Measurements from ENCODE around the gene CBL. TPM values are rescaled to one million over a fixed set of nuclear protein-coding genes. Genes with fewer than 3 reads are reported as not detected.

CBL gene
- 6.5 and 7.5 TPM in 2 replicates for total RNA-seq

GRCh38 chr11:119205574-119206510, at the start of gene CBL:
Gene CBL (plus strand): TSS chr11:119206339. CDS start chr11:119206418, 79 bp downstream.

GRCh38 chr11:119168471-119169281, 37.5 kb upstream of the CBL start, which contains the start of gene NLRX1:
Gene NLRX1 (plus strand): TSS chr11:119168725. CDS start chr11:119171404, 2,679 bp downstream.

GRCh38 chr11:119316729-119317591, 110.8 kb downstream of the CBL start, which contains the start of gene MCAM:
Gene MCAM (minus strand): TSS chr11:119317130. CDS start chr11:119317101, 29 bp downstream.

GRCh38 chr11:119334174-119334930, 128.2 kb downstream of the CBL start, which contains the start of gene RNF26:
Gene RNF26 (plus strand): TSS chr11:119334527. CDS start chr11:119335123, 596 bp downstream.

GRCh38 chr11:119340335-119341221, 134.4 kb downstream of the CBL start, which contains the start of gene C1QTNF5:
Gene C1QTNF5 (minus strand): TSS chr11:119340883. CDS start chr11:119340397, 486 bp downstream.

GRCh38 chr11:119346605-119347004, 140.5 kb downstream of the CBL start, which contains the start of gene MFRP:
Gene MFRP (minus strand): TSS chr11:119346705. CDS start chr11:119346513, 192 bp downstream.

Other genes with a start within 250 kb of the CBL start
- not detected in 2 replicates for gene FOXR1, start 234.6 kb upstream of the CBL start, total RNA-seq
- gene CENATAC, start 208.2 kb upstream of the CBL start, total RNA-seq = 6.3 and 6.8 TPM in 2 replicates
- gene RPS25, start 188.0 kb upstream of the CBL start, total RNA-seq = 1,512 and 1,580 TPM in 2 replicates
- 47.6 and 56.7 TPM in 2 replicates for gene TRAPPC4, start 187.6 kb upstream of the CBL start, total RNA-seq
- 6.6 and 10.5 TPM in 2 replicates for gene SLC37A4, start 175.5 kb upstream of the CBL start, total RNA-seq
- gene HYOU1, start 149.1 kb upstream of the CBL start, total RNA-seq = 119 and 147 TPM in 2 replicates
- gene VPS11, start 138.5 kb upstream of the CBL start, total RNA-seq = 16.8 and 26.4 TPM in 2 replicates
- 3.4 and 22.4 TPM in 2 replicates for gene HMBS, start 121.5 kb upstream of the CBL start, total RNA-seq
- gene DPAGT1, start 104.5 kb upstream of the CBL start, total RNA-seq = 16.4 and 23.2 TPM in 2 replicates
- gene C2CD2L, start 99.0 kb upstream of the CBL start, total RNA-seq = 3.4 TPM in 2 replicates
- 6.9 and 16.5 TPM in 2 replicates for gene HINFP, start 84.8 kb upstream of the CBL start, total RNA-seq
- under 0.01 TPM in 1 of 2 replicates, not detected in the other for gene ABCG4, start 57.3 kb upstream of the CBL start, total RNA-seq
- 8.8 and 11.8 TPM in 2 replicates for gene NLRX1, start 37.6 kb upstream of the CBL start, total RNA-seq
- gene NHERF4, start 20.9 kb upstream of the CBL start, total RNA-seq = not detected in 2 replicates
- gene MCAM, start 110.8 kb downstream of the CBL start, total RNA-seq = 51.3 and 129 TPM in 2 replicates
- 4.0 and 10.7 TPM in 2 replicates for gene RNF26, start 128.2 kb downstream of the CBL start, total RNA-seq
- 13.8 and 24.2 TPM in 2 replicates for gene C1QTNF5, start 134.5 kb downstream of the CBL start, total RNA-seq
- gene MFRP, start 140.4 kb downstream of the CBL start, total RNA-seq = not detected in 2 replicates
- not detected in 2 replicates for gene USP2, start 175.4 kb downstream of the CBL start, total RNA-seq
- gene THY1, start 216.8 kb downstream of the CBL start, total RNA-seq = 45.8 and 46.6 TPM in 2 replicates